Fibroblast of villous mesenchyme (primary cell): ENCODE measurements around the gene CYP26C1. TPM values are rescaled to one million over a fixed set of nuclear protein-coding genes. Genes with fewer than 3 reads are reported as not detected.
"Not testable (repeated sequence)": the region's sequence is repeated elsewhere in the genome, so short reads cannot be mapped to it uniquely, and the experiment has no call there.

Experiments used
- DNase-seq: peaks from one replicate; pipeline ENCODE4 v3.0.0-alpha.2; 2010; ENCODE audit warnings: low read depth
- H3K4me3 ChIP-seq: 2 replicates; pipeline ENCODE4 v1.5.1; 2011; ENCODE audit warnings: low read depth, mild to moderate bottlenecking, low read length
- CTCF ChIP-seq: IDR thresholded peaks from 2 replicates; pipeline ENCODE4 v1.5.1; 2012; ENCODE audit warnings: low read depth, mild to moderate bottlenecking, low read length; ENCODE audit not compliant: insufficient read depth
- total RNA-seq: library from RNA; depleted of rRNA; stranded (reverse); fragments of >200 nt; gene quantifications from 2 replicates; pipeline ENCODE4 v1.2.3, GENCODE V29; 2012

The CYP26C1 gene
- total RNA-seq, 1 donor, result not detected

GRCh38 chr10:93098816-93099215 lies 38.2 kb downstream of the CYP26C1 start:
- no peak overlapping the region for H3K4me3 ChIP-seq
- no peak for TF ChIP-seq CTCF
- DNase-seq, result no peak

GRCh38 chr10:93099670-93100069 lies 39.1 kb downstream of the CYP26C1 start:
- TF ChIP-seq CTCF, result no peak
- H3K4me3 ChIP-seq, result no peak overlapping the region

GRCh38 chr10:93101148-93101547 lies 40.5 kb downstream of the CYP26C1 start:
- DNase-seq, H3K4me3 ChIP-seq: not testable (repeated sequence)

More at GRCh38 chr10:93099670-93100069, 39.1 kb downstream of the CYP26C1 start:
- no peak for DNase-seq

GRCh38 chr10:93103953-93104352 lies 43.4 kb downstream of the CYP26C1 start:
- DNase-seq, result no peak
- no peak for TF ChIP-seq CTCF
- H3K4me3 ChIP-seq, result no peak overlapping the region

GRCh38 chr10:93106631-93107072 lies 46.1 kb downstream of the CYP26C1 start:
- no peak overlapping the region for H3K4me3 ChIP-seq
- DNase-seq, result peak; percentile 6
- no peak for TF ChIP-seq CTCF

GRCh38 chr10:93110472-93111146 lies 50.0 kb downstream of the CYP26C1 start:
- no peak for DNase-seq
- no peak for TF ChIP-seq CTCF
- H3K4me3 ChIP-seq, result no peak overlapping the region

- TF ChIP-seq CTCF, result no peak
- no peak overlapping the region for H3K4me3 ChIP-seq
- no peak for DNase-seq
These were observed 52.4 kb downstream of the CYP26C1 start for GRCh38 chr10:93113042-93113441.
